Measurements from ENCODE around the gene ANKRD33B.

The ANKRD33B gene

DNA sequence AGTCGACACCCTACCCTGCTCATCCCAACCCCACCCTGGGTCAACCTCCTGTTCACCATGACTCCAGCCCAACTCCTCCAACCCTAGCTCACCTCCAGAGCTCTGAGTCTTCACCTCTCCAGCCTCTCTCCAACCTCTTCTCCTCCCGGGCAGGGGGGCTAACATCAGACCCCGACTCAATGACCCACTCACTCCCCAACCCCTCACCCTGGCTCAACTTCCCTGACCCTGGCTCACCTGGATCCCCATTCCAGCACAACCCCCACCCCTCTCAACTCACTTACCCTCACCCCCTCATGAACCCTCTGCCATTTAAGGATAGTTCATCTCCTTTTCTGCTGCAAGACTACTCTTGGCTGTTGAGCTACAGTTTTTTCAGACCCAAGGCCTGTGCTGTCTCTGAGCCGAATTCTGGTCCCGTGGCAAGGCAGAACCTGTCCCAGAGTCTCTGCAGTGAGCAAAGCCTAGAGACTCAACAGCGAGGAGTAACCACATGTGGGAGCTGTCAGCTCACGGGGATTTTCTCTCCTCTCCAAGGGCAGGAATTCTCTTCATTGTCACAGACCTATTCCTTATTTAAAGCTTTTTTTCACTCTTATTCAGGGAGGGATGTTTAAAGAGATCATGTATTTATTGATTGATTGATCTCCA lies 29.8 kb downstream of the ANKRD33B start:
- Histone ChIP-seq H3K4me1 (ENCODE audit: insufficient read depth, low read length) (peaks cover 10% of the 10 kb centered on the region), H3K9ac (ENCODE audit: low read depth, low read length) (no peak overlapping the region), H3K27ac (ENCODE audit: low read length) (no peak overlapping the region), H3K9me3 (ENCODE audit: insufficient read depth, low read depth, low read length) (no peaks in the 10 kb centered on the region), H3K27me3 (ENCODE audit: insufficient read depth, low read length) (no peaks in the 10 kb centered on the region), H3K4me3 (ENCODE audit: low read length) (no peak overlapping the region), H3K36me3 (ENCODE audit: insufficient read depth, low read depth, low read length) (no peaks in the 10 kb centered on the region)

DNA sequence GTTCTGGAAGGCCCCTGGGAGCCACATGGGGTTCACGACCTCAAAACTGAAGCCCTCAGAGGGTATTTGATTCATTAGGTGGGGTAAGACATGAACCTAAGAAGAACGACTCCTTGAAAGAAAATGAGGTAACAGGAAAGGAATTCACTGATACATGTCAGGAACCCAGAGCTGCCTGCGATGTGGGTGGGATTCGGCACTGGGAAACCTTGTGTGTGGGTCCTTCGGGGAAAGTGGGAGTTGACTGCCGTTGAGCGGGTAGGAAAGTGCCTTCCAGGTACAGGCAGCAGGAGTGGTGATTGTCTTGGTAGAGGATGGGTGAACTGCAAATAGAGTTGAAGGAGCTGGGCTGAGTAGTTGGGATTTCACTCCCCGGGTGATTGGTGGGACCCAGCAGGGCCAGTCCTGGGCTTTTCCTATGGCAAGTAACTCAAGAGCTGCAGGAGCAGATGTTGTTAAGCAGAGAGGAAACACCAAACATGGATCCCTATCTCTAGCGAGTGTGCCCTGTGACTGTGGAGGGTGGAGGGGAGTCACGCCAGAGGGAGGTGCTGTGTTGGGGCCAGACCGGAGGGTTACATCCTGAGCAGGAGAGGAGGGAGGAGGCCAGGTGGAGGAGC lies 30.8 kb downstream of the ANKRD33B start:
- Histone ChIP-seq H3K9ac (ENCODE audit: low read depth, low read length) (no peak overlapping the region), H3K36me3 (ENCODE audit: insufficient read depth, low read depth, low read length) (no peaks in the 10 kb centered on the region)

DNA sequence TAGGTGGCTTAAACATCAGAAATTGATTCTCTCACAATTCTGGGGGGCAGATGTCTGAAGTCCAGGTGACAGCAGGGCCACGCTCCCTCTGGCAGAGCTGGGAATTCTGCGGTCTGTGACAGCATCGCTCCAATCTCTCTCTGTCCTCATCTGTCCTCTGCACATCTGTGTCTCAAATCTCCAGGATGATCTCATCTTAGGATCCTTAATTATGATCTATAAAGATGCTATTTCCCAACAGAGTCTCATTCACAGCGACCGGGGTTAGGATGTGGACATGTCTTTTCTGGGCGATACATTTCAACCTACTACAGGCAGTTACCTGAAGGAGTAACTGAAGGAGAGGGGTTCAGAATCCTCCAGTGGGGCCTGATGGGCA lies 31.4 kb downstream of the ANKRD33B start:
- Histone ChIP-seq H3K27me3 (ENCODE audit: insufficient read depth, low read length) (no peaks in the 10 kb centered on the region), H3K4me1 (ENCODE audit: insufficient read depth, low read length) (peaks cover 3% of the 10 kb centered on the region), H3K4me3 (ENCODE audit: low read length) (no peak overlapping the region), H3K27ac (ENCODE audit: low read length) (no peak overlapping the region), H3K36me3 (ENCODE audit: insufficient read depth, low read depth, low read length) (no peaks in the 10 kb centered on the region), H3K9me3 (ENCODE audit: insufficient read depth, low read depth, low read length) (no peaks in the 10 kb centered on the region), H3K9ac (ENCODE audit: low read depth, low read length) (no peak overlapping the region)

More for the DNA sequence above, 30.8 kb downstream of the ANKRD33B start:
- Histone ChIP-seq H3K27me3 (ENCODE audit: insufficient read depth, low read length) (no peaks in the 10 kb centered on the region), H3K9me3 (ENCODE audit: insufficient read depth, low read depth, low read length) (no peaks in the 10 kb centered on the region), H3K4me3 (ENCODE audit: low read length) (no peak overlapping the region), H3K4me1 (ENCODE audit: insufficient read depth, low read length) (peaks cover 8% of the 10 kb centered on the region), H3K27ac (ENCODE audit: low read length) (no peak overlapping the region)

DNA sequence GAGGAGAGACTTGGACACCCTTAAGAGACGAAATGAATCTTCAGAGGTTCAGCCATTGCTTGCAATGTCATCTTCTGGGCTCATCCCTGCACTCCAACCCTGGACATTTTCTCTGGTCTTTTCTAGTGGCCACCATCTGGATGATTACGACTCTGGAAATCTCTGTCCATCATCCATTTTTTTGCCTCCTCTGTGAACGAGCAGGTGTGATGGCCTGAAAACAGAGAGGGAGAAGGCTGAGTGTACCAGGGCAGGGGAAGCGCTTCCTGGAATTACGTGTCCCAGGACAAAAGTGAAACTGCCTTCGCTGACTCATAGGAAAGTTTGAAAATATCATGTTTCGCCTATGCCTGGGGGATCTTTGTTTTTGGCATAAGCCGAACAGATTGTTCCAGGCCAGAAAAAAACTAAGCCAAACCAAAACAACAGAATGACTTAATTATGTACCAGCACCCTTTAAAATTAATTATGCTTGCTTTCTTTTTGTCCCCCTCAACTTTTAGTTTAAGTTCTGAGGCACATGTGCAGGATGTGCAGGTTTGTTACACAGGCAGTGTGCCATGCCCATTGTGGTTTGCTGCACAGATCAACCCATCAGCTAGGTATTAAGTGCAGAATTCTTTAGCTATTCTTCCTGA lies 31.9 kb downstream of the ANKRD33B start:
- Histone ChIP-seq H3K36me3 (ENCODE audit: insufficient read depth, low read depth, low read length) (no peaks in the 10 kb centered on the region), H3K27ac (ENCODE audit: low read length) (no peak overlapping the region), H3K9me3 (ENCODE audit: insufficient read depth, low read depth, low read length) (no peaks in the 10 kb centered on the region), H3K4me3 (ENCODE audit: low read length) (no peak overlapping the region), H3K27me3 (ENCODE audit: insufficient read depth, low read length) (no peaks in the 10 kb centered on the region), H3K4me1 (ENCODE audit: insufficient read depth, low read length) (peaks cover 2% of the 10 kb centered on the region), H3K9ac (ENCODE audit: low read depth, low read length) (no peak overlapping the region)

DNA sequence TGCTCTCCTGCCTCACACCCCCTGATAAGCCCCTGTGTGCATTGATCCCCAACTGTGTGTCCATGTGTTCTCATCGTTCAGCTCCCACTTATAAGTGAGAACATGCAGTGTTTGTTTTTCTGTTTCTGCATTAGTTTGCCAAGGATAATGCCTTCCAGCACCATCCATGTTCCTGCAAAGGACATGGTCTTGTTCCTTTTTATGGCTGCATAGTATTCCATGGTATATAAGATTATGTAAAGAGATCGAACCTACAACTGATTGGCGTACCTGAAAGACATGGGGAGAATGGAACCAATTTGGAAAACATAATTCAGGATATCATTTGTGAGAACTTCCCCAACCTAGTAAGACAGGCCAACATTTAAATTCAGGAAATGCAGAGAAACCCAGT lies 32.4 kb downstream of the ANKRD33B start:
- no peaks in the 10 kb centered on the region for H3K36me3 ChIP-seq (ENCODE audit: insufficient read depth, low read depth, low read length)
- H3K4me3 ChIP-seq (ENCODE audit: low read length) = no peak overlapping the region
- H3K4me1 ChIP-seq (ENCODE audit: insufficient read depth, low read length) = no peaks in the 10 kb centered on the region; the same call in 1 of the 2 replicates

DNA sequence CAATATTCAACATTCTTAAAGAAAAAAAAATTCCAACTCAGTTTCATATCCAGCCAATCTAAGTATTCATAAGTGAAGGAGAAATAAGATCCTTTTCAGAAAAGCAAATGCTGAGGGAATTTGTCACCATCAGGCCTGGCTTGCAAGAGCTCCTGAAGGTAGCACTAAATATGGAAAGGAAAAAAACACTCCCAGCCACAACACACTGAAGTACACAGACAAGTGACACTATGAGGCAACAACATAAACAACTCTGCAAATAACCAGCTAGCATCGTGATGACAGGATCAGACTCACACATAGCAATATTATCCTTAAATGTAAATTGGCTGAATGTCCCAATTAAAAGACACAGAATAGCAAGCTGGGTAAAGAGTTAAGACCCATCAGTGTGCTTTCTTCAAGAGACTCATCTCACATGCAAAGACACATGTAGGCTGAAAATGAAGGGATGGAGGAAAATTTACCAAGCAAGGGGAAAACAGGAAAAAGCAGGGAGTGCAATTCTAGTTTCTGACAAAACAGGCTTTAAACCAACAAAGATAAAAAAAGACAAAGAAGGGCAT lies 33.1 kb downstream of the ANKRD33B start:
- H3K36me3 ChIP-seq (ENCODE audit: insufficient read depth, low read depth, low read length) = no peaks in the 10 kb centered on the region
- no peaks in the 10 kb centered on the region for H3K27me3 ChIP-seq (ENCODE audit: insufficient read depth, low read length)
- H3K4me1 ChIP-seq (ENCODE audit: insufficient read depth, low read length) = no peaks in the 10 kb centered on the region; the same call in 1 of the 2 replicates
- no peak overlapping the region for H3K27ac ChIP-seq (ENCODE audit: low read length)
- H3K9ac ChIP-seq (ENCODE audit: low read depth, low read length) = no peak overlapping the region
- H3K4me3 ChIP-seq (ENCODE audit: low read length) = no peak overlapping the region
- H3K9me3 ChIP-seq (ENCODE audit: insufficient read depth, low read depth, low read length) = no peaks in the 10 kb centered on the region

More for the DNA sequence above, 32.4 kb downstream of the ANKRD33B start:
- Histone ChIP-seq H3K27ac (ENCODE audit: low read length) (no peak overlapping the region), H3K9ac (ENCODE audit: low read depth, low read length) (no peak overlapping the region), H3K27me3 (ENCODE audit: insufficient read depth, low read length) (no peaks in the 10 kb centered on the region), H3K9me3 (ENCODE audit: insufficient read depth, low read depth, low read length) (no peaks in the 10 kb centered on the region)

DNA sequence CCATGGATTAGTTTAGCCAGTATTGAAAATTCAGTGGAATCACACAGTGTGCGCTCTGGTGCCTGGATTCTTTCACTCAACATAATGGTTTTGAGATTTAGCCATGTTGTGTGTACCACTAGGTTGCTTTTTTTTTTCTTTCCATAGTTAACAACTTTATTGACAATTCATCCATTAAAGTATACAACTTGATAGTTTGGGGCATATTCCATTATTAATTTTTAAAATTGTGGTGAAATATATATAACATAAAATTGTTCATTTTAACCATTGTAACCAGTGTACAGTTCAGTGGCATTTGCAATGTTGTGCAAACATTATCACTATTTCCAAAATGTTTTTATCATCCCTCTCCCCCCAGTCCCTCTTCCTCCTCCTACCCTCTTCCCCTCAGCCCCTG lies 35.2 kb downstream of the ANKRD33B start:
- no peak overlapping the region for H3K4me3 ChIP-seq (ENCODE audit: low read length)
- no peak overlapping the region for H3K9ac ChIP-seq (ENCODE audit: low read depth, low read length)
- no peaks in the 10 kb centered on the region; the same call in 1 of the 2 replicates for H3K4me1 ChIP-seq (ENCODE audit: insufficient read depth, low read length)
- H3K27ac ChIP-seq (ENCODE audit: low read length) = no peak overlapping the region
- H3K27me3 ChIP-seq (ENCODE audit: insufficient read depth, low read length) = no peaks in the 10 kb centered on the region
- H3K9me3 ChIP-seq (ENCODE audit: insufficient read depth, low read depth, low read length) = no peaks in the 10 kb centered on the region
- no peaks in the 10 kb centered on the region for H3K36me3 ChIP-seq (ENCODE audit: insufficient read depth, low read depth, low read length)

DNA sequence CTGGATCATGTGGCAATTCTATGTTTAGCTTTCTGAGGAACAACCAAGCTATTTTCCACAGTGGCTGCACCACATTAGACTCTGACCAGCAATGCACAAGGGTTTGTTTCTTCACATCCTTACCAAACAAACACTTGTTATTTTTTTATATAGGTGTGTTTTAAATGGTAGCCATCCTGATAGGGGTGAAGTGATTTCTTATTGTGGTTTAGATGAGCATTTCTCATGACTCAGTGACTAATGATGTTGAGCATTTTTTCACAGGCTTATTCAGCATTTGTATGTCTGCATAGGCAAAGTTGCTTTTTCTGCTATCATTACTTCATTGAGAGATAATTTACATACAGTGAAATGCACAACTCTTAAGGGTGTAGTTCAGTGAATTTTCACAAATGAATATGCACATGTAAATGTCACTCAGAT lies 36.0 kb downstream of the ANKRD33B start:
- no peak overlapping the region for H3K27ac ChIP-seq (ENCODE audit: low read length)
- no peaks in the 10 kb centered on the region for H3K9me3 ChIP-seq (ENCODE audit: insufficient read depth, low read depth, low read length)
- H3K27me3 ChIP-seq (ENCODE audit: insufficient read depth, low read length) = no peaks in the 10 kb centered on the region
- no peaks in the 10 kb centered on the region for H3K36me3 ChIP-seq (ENCODE audit: insufficient read depth, low read depth, low read length)
- H3K4me3 ChIP-seq (ENCODE audit: low read length) = no peak overlapping the region
- H3K4me1 ChIP-seq (ENCODE audit: insufficient read depth, low read length) = no peaks in the 10 kb centered on the region; the same call in 1 of the 2 replicates
- H3K9ac ChIP-seq (ENCODE audit: low read depth, low read length) = no peak overlapping the region

DNA sequence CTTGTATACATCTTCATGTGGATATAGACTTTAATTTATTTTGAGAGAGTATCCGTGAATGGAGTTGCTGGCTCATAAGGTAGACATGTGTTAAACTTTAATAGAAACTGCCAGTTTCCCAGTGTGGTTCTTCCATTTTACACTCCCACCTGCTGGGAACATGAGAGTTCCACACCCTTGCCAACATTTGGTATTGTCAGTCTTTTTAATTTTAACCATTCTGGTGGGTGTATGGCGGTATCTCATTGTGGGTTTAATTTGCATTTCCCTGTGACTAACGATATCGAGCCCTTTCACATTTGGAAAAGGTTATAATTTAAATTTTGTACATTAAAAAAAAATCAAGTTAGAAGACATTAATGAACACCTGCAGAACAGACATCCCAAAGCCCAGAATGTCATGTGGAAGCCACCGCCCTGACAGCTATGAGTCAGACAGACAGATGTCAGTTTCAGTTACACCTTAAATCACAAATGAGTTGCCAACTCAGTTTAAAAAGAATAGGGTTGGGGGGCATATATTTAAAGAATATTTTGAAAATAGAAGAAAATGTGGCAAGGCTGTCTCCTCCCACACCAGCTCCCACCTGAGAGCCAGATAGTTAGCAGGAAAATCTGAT lies 36.9 kb downstream of the ANKRD33B start:
- H3K4me1 ChIP-seq (ENCODE audit: insufficient read depth, low read length) = no peaks in the 10 kb centered on the region; the same call in 1 of the 2 replicates
- H3K27ac ChIP-seq (ENCODE audit: low read length) = no peak overlapping the region
- no peaks in the 10 kb centered on the region for H3K9me3 ChIP-seq (ENCODE audit: insufficient read depth, low read depth, low read length)
- H3K4me3 ChIP-seq (ENCODE audit: low read length) = no peak overlapping the region
- no peak overlapping the region for H3K9ac ChIP-seq (ENCODE audit: low read depth, low read length)
- H3K27me3 ChIP-seq (ENCODE audit: insufficient read depth, low read length) = no peaks in the 10 kb centered on the region
- H3K36me3 ChIP-seq (ENCODE audit: insufficient read depth, low read depth, low read length) = no peaks in the 10 kb centered on the region

DNA sequence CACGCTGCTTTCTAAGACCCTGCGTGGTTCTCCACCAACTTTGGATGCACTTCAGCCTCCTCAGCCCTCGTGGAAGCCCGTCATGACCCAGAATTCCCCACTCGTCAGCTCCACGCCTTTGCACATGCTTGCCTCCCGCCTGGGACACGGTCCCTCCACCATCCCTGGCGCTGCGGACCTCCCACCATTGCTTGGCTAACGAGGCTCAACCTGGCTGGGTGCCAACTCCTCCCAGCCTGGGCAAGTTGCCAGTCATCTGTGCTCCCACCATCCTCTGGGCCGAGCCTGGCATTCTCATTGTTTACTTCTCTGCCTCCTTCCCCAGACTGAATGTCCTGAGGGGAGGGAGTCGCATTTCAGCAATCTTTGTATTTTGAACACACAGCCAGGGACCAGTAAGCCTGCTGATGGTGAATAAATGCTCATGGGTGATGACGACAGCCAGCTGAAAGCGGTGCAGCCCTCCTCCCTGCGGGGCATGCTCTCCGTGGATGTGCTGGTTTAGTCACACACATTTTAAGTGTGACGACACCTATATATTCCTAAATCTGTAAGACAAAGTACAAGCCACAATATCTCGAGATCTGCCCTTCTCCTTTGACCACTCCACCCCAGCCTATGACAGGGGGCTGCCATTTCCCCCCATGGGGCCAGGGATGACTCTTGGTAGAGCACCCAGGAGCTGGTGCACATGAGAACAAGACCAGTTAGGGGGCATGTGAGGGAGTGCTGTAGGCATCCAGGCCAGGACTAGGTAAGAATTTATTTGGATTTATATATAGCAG lies 37.6 kb downstream of the ANKRD33B start:
- H3K9me3 ChIP-seq (ENCODE audit: insufficient read depth, low read depth, low read length) = no peaks in the 10 kb centered on the region
- H3K4me3 ChIP-seq (ENCODE audit: low read length) = no peak overlapping the region
- no peaks in the 10 kb centered on the region for H3K27me3 ChIP-seq (ENCODE audit: insufficient read depth, low read length)
- no peaks in the 10 kb centered on the region for H3K36me3 ChIP-seq (ENCODE audit: insufficient read depth, low read depth, low read length)
- no peak overlapping the region for H3K9ac ChIP-seq (ENCODE audit: low read depth, low read length)
- no peaks in the 10 kb centered on the region; the same call in 1 of the 2 replicates for H3K4me1 ChIP-seq (ENCODE audit: insufficient read depth, low read length)
- H3K27ac ChIP-seq (ENCODE audit: low read length) = no peak overlapping the region

Measured in iPS-20b (cell line).